Neural progenitor cell (in vitro differentiated cells): Measurements from ENCODE around the gene HYLS1.

Experiments used
- CTCF ChIP-seq: fragments of 200-600 bp; sonication (generic); IDR thresholded peaks from 2 replicates; pipeline ENCODE4 v1.5.1; 2017; ENCODE audit warnings: antibody characterized with exemption, mild to moderate bottlenecking
- EZH2 ChIP-seq: fragments of 200-600 bp; sonication (generic); IDR thresholded peaks from 2 replicates; pipeline ENCODE4 v1.6.1; 2017; ENCODE audit warnings: antibody characterized with exemption, mild to moderate bottlenecking, moderate library complexity

GRCh38 chr11:125869521-125869920, 17.9 kb upstream of the HYLS1 start:
- no peak for TF ChIP-seq CTCF
- no peak for TF ChIP-seq EZH2
